ENCODE results near the gene DIS3L2. TPM values are rescaled to one million over a fixed set of nuclear protein-coding genes. Genes with fewer than 3 reads are reported as not detected.
A peak's percentile ranks its signal among the peaks of the same experiment; 100 is the strongest.

Gene DIS3L2
- total RNA-seq, 2 donors from 2014 or later = 55.5 to 67.2 TPM

DNA sequence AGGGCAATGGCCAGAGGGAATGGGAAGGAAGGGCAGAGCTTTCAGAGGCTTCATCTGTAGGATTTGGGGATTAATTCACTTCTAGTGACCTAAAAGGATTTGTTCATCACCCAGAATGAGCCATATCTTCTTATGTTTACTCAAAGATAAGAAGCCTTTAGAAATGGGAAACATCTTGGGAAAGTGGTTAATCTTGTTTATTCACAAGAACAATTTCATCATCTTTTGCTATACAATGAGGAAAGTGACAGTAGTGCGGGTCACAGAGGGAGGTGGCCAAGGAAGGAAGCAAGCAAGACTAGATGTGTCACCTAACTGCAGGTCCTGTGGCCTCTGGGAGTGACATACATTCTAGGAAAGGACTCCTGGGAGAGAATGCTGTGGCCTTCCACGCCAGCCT lies 276.6 kb downstream of the DIS3L2 start:
- peaks cover 19% of the 10 kb centered on the region for H3K4me1 Mint-ChIP-seq
- H3K27ac Mint-ChIP-seq = no peak overlapping the region
- DNase-seq (no peak), ATAC-seq (no peak)
- no peak overlapping the region for H3K4me3 Mint-ChIP-seq
- H3K9me3 ChIP-seq (ENCODE audit: control insufficient read depth, low read length, poor library complexity, severe bottlenecking) = no peaks in the 10 kb centered on the region
- no peaks in the 10 kb centered on the region for H3K27me3 Mint-ChIP-seq
- peaks cover 11% of the 10 kb centered on the region for H3K36me3 Mint-ChIP-seq (ENCODE audit: low read depth)

DNA sequence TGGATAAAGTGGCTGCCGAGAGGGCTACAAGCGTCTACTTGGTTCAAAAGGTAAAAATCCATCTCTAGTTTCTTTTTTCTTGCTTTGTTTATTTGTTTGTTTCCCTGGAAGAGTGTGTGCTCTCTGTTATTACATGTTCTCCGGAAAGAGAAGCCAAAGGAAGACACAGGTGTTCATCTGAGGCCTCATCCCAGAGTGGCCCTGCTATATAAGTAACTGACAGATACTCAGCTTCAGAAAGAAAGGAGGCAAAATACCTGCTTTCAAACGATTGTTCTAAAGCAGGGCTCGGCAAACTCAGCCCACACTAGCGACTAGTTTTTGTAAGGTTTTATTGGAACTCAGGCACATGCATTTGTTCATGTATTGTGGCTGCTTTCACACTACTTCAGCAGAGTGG lies 277.1 kb downstream of the DIS3L2 start:
- no peaks in the 10 kb centered on the region for H3K9me3 ChIP-seq (ENCODE audit: control insufficient read depth, low read length, poor library complexity, severe bottlenecking)
- H3K27me3 Mint-ChIP-seq = no peaks in the 10 kb centered on the region

DNA sequence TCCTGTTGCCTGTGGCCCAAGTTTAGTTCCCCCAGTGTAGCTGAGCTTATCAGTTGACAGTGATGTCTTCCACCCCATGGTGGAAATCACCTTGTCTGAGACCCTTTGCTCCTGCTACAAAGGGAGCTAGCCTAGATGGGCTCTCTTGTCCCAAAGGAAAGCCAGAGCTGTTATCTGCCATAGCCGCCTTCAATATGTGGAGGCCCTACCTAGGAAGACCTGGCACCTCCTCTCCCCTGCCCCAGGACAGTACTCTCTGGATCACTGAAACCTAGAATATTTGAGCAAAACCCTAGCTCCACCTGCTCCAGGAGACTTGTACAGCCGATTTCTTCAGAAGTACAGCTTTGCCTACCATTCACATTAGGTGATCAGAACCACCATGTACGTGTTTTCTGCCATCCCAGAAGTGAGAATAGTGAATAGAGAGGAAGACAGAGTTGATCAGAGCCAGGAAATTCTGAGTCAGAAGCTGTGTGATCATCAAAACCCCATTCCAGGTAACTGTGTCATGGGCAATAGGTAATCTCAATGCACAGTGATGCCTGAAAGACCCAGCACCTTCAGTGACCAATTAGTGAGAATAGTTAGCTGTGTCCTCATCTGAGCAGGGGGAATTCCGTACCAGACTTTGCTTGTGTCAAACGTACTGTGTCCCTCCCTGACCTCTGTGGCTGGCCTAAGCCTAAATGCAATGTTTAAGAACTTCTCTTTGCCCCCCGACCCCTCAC lies 278.6 kb downstream of the DIS3L2 start:
- H3K9me3 ChIP-seq (ENCODE audit: control insufficient read depth, low read length, poor library complexity, severe bottlenecking) = no peaks in the 10 kb centered on the region
- H3K36me3 Mint-ChIP-seq (ENCODE audit: low read depth) = peaks cover 11% of the 10 kb centered on the region
- ATAC-seq (no peak), DNase-seq (no peak)
- H3K4me1 Mint-ChIP-seq = peaks cover 14% of the 10 kb centered on the region
- no peak overlapping the region for H3K4me3 Mint-ChIP-seq
- no peaks in the 10 kb centered on the region for H3K27me3 Mint-ChIP-seq
- H3K27ac Mint-ChIP-seq = no peak overlapping the region

More for the DNA sequence above, 277.1 kb downstream of the DIS3L2 start:
- Mint-ChIP-seq H3K4me3 (no peak overlapping the region), H3K36me3 (ENCODE audit: low read depth) (peaks cover 11% of the 10 kb centered on the region), H3K4me1 (peaks cover 17% of the 10 kb centered on the region), H3K27ac (no peak overlapping the region)
- ATAC-seq = no peak
- no peak for DNase-seq

DNA sequence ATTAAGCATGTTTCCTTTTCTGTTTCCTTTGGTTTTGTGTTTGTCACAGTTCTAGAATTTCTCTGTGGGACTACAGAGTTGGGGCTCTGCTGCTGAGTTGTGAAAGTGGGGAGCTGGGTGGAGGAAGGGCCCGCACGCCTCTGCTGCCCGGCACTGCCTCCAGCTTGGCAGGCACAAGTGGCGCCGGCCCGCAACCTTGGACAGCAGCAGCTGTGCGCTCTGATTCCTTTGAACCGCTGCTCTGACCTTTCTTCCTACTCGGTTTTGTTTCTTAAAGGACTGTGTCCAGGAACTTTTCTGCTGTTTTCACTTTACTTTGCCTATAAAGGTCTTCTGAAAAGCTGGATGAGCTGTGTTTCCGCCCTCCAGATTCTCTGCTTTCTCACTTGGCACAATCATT lies 279.4 kb downstream of the DIS3L2 start:
- ATAC-seq (no peak), DNase-seq (no peak)
- Mint-ChIP-seq H3K27me3 (no peaks in the 10 kb centered on the region), H3K4me3 (no peak overlapping the region), H3K36me3 (ENCODE audit: low read depth) (peaks cover 11% of the 10 kb centered on the region), H3K27ac (no peak overlapping the region), H3K4me1 (peaks cover 14% of the 10 kb centered on the region)
- no peaks in the 10 kb centered on the region for H3K9me3 ChIP-seq (ENCODE audit: control insufficient read depth, low read length, poor library complexity, severe bottlenecking)

DNA sequence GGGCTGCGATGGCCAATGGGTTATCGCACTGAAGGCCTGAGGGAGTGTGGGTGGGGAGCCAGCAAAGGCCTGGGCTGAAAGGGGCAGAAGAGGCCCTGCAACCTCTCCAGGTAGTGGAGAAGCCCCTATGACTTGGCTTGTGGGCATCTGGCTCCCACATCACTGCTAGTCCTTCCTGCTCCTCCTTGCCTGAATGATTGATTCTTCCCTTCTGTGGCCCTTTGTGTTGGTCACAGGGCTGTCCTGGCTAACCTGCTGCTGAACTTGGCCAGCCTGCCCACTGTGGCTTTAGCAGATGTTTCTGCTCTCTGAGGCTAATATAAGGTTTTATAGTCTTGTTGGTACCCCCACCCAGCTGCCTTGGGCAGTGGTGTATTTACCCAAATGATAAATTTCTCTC lies 280.8 kb downstream of the DIS3L2 start:
- Mint-ChIP-seq H3K27me3 (no peaks in the 10 kb centered on the region), H3K4me1 (peaks cover 12% of the 10 kb centered on the region), H3K27ac (peak overlapping the region; percentile 39), H3K36me3 (ENCODE audit: low read depth) (peaks cover 11% of the 10 kb centered on the region), H3K4me3 (no peak overlapping the region)
- no peak for ATAC-seq
- H3K9me3 ChIP-seq (ENCODE audit: control insufficient read depth, low read length, poor library complexity, severe bottlenecking) = no peaks in the 10 kb centered on the region
- no peak for DNase-seq

DNA sequence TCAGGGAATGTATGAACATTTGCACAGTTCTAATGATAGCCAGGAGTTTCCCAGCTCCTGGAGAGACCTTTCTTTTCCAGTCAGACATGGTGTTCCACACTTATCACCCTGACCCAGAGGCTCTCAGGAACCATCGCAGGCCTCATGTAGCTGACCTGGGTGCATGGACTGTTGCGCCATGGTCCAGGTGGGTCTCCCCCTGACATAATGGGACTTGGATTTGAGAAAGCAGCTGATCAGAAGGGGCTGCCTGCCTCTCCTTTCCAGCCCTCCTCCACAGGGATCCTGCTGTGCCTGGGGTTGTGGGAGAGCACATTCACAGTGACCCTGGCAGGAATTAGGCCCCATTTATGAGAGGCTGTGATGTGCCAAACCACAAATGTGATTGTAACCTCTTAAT lies 283.6 kb downstream of the DIS3L2 start:
- H3K4me3 Mint-ChIP-seq = no peak overlapping the region
- no peaks in the 10 kb centered on the region for H3K9me3 ChIP-seq (ENCODE audit: control insufficient read depth, low read length, poor library complexity, severe bottlenecking)
- DNase-seq (no peak), ATAC-seq (no peak)
- peaks cover 3% of the 10 kb centered on the region for H3K4me1 Mint-ChIP-seq
- no peaks in the 10 kb centered on the region for H3K27me3 Mint-ChIP-seq
- no peak overlapping the region for H3K27ac Mint-ChIP-seq
- H3K36me3 Mint-ChIP-seq (ENCODE audit: low read depth) = peaks cover 10% of the 10 kb centered on the region

DNA sequence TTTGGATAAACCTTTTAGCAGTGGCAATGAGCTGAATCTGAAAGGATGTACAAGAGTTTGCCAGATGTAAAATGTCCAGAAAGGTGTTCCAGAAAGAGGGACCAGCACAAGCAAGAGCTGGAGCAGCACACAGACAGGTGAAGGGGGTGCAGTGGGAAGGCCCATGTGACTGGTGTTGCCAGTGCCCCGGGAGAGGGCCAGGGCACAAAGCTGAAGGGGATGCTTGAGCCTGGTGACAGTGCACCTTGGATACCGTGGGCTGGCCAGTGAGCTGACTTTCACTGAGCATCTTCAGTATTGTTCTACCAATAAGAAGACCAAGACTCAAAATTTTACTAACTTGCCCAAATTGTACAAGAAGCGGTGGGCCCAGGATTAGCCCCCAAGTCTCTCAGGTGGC lies 284.7 kb downstream of the DIS3L2 start:
- Mint-ChIP-seq H3K4me1 (no peaks in the 10 kb centered on the region), H3K27ac (no peak overlapping the region), H3K4me3 (no peak overlapping the region), H3K27me3 (no peaks in the 10 kb centered on the region), H3K36me3 (ENCODE audit: low read depth) (peaks cover 16% of the 10 kb centered on the region)
- ATAC-seq (no peak), DNase-seq (no peak)
- no peaks in the 10 kb centered on the region for H3K9me3 ChIP-seq (ENCODE audit: control insufficient read depth, low read length, poor library complexity, severe bottlenecking)

DNA sequence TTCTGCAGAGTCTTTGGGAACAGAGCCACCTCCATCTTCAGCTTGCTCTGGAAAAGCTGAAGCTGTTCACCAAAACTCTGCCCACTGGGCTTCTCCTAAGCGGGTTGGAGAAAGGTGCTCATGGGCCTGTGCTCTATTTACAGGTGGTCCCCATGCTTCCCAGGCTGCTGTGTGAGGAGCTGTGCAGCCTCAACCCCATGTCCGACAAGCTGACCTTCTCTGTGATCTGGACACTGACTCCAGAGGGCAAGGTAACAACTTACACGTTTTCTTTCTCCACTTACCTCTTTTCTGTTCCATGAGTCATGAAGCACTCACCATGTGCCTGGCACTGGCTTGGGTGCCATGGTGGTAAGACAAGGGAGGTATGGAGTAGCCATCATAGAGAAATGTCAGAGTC lies 287.6 kb downstream of the DIS3L2 start:
- peak overlapping the region; percentile 65 for H3K27ac Mint-ChIP-seq
- H3K9me3 ChIP-seq (ENCODE audit: control insufficient read depth, low read length, poor library complexity, severe bottlenecking) = no peaks in the 10 kb centered on the region
- DNase-seq (no peak), ATAC-seq (no peak)
- no peaks in the 10 kb centered on the region for H3K27me3 Mint-ChIP-seq
- no peaks in the 10 kb centered on the region for H3K4me1 Mint-ChIP-seq
- no peak overlapping the region for H3K4me3 Mint-ChIP-seq
- H3K36me3 Mint-ChIP-seq (ENCODE audit: low read depth) = peaks cover 20% of the 10 kb centered on the region

DNA sequence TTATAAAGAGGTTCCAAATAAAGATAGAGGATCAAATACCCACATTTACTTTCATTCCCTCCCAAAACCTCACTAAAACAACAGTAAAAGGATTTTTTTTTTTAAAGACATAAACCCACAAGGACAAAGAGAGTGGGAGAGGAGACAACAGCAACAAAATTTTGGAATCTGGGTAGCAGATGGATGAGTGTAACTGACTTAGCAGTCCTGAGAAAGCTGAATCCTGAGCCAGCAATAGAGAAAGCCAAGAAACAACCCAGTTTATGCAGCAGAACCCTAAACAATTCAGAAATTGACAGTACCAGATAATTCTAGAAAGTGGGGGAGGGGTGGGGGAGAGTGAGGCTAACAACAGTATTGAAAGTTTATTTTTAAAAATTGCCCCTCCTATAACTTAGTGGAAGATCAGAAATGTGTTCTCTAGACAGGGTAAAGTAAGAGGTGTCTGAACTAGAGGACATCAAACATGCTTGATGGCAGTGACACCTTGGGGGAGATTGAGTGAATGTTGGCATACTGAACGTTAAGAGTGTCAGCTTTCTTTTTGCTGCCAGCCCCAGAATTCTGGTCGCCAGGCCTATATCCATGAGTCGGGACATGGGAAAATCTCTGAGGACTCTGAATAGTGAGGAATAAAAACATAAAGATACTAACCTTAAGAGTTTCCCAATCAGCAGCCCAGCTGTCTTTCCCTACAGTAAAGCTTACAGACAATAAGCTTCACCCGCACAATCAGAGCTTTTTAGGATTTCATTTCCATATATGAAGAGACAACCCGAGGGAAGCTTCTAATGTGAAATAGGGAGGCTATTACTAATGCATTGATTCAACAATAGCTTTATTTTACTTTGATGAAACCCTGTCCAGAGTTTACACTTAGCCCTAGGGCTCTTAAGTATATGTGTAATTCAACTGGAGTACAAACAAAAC lies 289.0 kb downstream of the DIS3L2 start:
- DNase-seq = no peak
- no peak for ATAC-seq
- Mint-ChIP-seq H3K27me3 (no peaks in the 10 kb centered on the region), H3K36me3 (ENCODE audit: low read depth) (peaks cover 23% of the 10 kb centered on the region), H3K4me1 (peaks cover 2% of the 10 kb centered on the region), H3K27ac (peak overlapping the region; percentile 37), H3K4me3 (no peak overlapping the region)
- H3K9me3 ChIP-seq (ENCODE audit: control insufficient read depth, low read length, poor library complexity, severe bottlenecking) = no peaks in the 10 kb centered on the region

DNA sequence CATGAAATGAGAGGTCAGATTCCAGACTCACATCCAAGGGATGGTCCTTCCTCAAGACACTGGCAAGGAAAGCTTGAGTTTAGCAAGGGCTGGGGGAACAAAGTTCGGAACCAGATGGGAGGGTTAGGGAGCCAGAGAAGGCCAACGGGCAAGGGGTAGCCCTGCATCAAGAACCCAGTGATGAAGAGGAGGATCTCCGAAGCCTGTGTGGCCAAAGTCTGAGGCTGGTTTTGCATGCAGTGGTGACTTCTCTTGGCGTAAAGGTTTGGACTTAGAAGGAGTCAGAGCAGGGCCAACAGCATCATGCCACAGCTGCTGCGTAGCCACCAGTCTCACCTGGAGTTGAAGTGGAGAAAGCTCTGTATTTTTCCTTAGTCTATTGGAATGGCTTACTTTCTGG lies 293.5 kb downstream of the DIS3L2 start:
- H3K36me3 Mint-ChIP-seq (ENCODE audit: low read depth) = peaks cover 27% of the 10 kb centered on the region
- no peak overlapping the region for H3K4me3 Mint-ChIP-seq
- no peak for ATAC-seq
- H3K27me3 Mint-ChIP-seq = no peaks in the 10 kb centered on the region
- H3K4me1 Mint-ChIP-seq = peaks cover 16% of the 10 kb centered on the region
- H3K27ac Mint-ChIP-seq = no peak overlapping the region
- H3K9me3 ChIP-seq (ENCODE audit: control insufficient read depth, low read length, poor library complexity, severe bottlenecking) = no peaks in the 10 kb centered on the region
- no peak for DNase-seq

DNA sequence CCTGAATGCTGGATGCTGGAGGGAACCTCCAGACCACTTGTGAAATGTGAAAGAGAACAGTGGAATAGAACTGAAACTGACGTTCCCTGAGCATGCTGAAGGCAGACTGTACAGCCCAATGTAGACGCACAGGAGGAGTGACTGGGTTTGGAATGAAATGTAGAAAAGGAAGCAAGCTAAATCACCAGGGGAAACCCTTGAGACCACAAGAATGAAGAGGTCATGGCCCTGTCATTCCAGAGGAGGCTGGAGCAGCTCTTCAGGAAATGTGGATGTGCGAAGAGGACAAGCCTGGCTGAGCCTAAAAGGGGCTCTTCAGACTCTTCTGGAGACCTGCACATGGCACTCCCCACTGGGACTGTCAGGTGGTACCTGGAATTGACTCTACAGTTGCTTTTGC lies 298.6 kb downstream of the DIS3L2 start:
- no peak overlapping the region for H3K4me3 Mint-ChIP-seq
- H3K27me3 Mint-ChIP-seq = no peaks in the 10 kb centered on the region
- H3K4me1 Mint-ChIP-seq = peaks cover 20% of the 10 kb centered on the region
- DNase-seq (no peak), ATAC-seq (no peak)
- H3K27ac Mint-ChIP-seq = peak overlapping the region; percentile 49
- no peaks in the 10 kb centered on the region for H3K9me3 ChIP-seq (ENCODE audit: control insufficient read depth, low read length, poor library complexity, severe bottlenecking)
- H3K36me3 Mint-ChIP-seq (ENCODE audit: low read depth) = peaks cover 21% of the 10 kb centered on the region

DNA sequence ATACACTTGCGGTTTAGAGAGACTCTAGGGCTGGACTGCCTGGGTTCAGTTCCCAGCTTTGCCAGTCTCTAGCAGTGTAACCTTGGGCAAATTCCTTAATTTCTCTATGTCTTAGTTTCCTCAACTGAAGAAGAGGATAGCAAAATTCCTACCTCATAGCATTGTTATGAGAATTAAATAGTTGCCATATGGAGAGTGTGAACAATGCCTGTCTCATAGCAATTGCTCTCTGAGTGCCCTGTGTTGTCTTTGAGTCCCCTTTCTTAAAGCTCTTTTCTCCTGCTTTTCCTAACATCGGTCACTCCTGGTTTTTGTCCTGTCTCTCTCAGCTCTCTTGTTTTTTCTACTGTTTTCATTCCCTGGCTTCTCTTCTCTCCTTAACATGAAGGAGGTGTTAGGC lies 300.3 kb downstream of the DIS3L2 start:
- Mint-ChIP-seq H3K36me3 (ENCODE audit: low read depth) (peaks cover 16% of the 10 kb centered on the region), H3K27me3 (no peaks in the 10 kb centered on the region), H3K4me3 (no peak overlapping the region), H3K27ac (no peak overlapping the region), H3K4me1 (peaks cover 13% of the 10 kb centered on the region)
- no peaks in the 10 kb centered on the region for H3K9me3 ChIP-seq (ENCODE audit: control insufficient read depth, low read length, poor library complexity, severe bottlenecking)
- DNase-seq = no peak
- ATAC-seq = no peak

DNA sequence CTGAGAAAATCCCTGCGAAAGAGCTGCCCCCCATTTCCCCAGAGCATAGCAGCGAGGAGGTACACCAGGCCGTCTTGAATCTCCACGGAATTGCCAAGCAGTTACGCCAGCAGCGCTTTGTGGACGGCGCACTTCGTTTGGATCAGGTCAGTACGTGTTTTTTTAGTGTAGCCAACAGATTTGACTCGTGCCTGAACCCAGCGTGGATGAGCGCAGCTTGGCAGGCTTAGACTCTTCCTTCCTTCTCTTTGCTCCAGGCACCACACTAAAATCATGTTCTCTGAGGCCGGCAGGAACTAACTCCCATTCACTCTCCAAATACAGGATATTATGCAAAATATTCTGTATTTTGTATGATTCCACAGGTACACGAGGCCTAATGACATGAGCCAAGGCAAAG lies 301.8 kb downstream of the DIS3L2 start:
- Mint-ChIP-seq H3K36me3 (ENCODE audit: low read depth) (peaks cover 16% of the 10 kb centered on the region), H3K4me3 (no peak overlapping the region), H3K27ac (no peak overlapping the region), H3K4me1 (peaks cover 11% of the 10 kb centered on the region), H3K27me3 (no peaks in the 10 kb centered on the region)
- no peak for ATAC-seq
- no peaks in the 10 kb centered on the region for H3K9me3 ChIP-seq (ENCODE audit: control insufficient read depth, low read length, poor library complexity, severe bottlenecking)
- DNase-seq = no peak

Measured in T-helper 17 cell (primary cell).